Osteoblast (primary cell): Measurements from ENCODE around the gene CIC. TPM values are rescaled to one million over a fixed set of nuclear protein-coding genes. Genes with fewer than 3 reads are reported as not detected.
A peak's percentile ranks its signal among the peaks of the same experiment; 100 is the strongest.

Experiments used
- DNase-seq: peaks from one replicate; pipeline ENCODE4 v3.0.0; 2011; ENCODE audit warnings: low spot score, mixed read lengths; ENCODE audit not compliant: insufficient read length; ENCODE audit errors: missing footprints
- H2AFZ ChIP-seq: 2 replicates; pipeline ENCODE4 v1.6.0; 2011; ENCODE audit warnings: mild to moderate bottlenecking, low read length
- H3K27ac ChIP-seq: 2 replicates; pipeline ENCODE4 v1.5.1; 2011; ENCODE audit warnings: mild to moderate bottlenecking, low read depth, low read length, moderate library complexity
- H3K27me3 ChIP-seq: 2 replicates; pipeline ENCODE4 v1.6.0; 2012; ENCODE audit warnings: mild to moderate bottlenecking, control low read depth, inconsistent platforms, low read length, moderate library complexity; ENCODE audit not compliant: insufficient read depth
- H3K36me3 ChIP-seq: 2 replicates; pipeline ENCODE4 v1.5.1; 2011; ENCODE audit warnings: mild to moderate bottlenecking, low read length, control low read depth, moderate library complexity; ENCODE audit not compliant: insufficient read depth
- H3K4me1 ChIP-seq: 2 replicates; pipeline ENCODE4 v1.5.1; 2011; ENCODE audit warnings: mild to moderate bottlenecking, low read length, control low read depth, moderate library complexity; ENCODE audit not compliant: insufficient read depth
- H3K4me2 ChIP-seq: 2 replicates; pipeline ENCODE4 v1.6.0; 2011; ENCODE audit warnings: mild to moderate bottlenecking, low read length; ENCODE audit not compliant: insufficient read depth
- H3K4me3 ChIP-seq: fragments of 200-600 bp; sonication (generic); 3 replicates; pipeline ENCODE4 v1.5.1; 2012; ENCODE audit warnings: mild to moderate bottlenecking, low read length, inconsistent platforms; ENCODE audit not compliant: insufficient read depth
- H3K79me2 ChIP-seq: 2 replicates; pipeline ENCODE4 v1.6.0; 2012; ENCODE audit warnings: mild to moderate bottlenecking, low read length, control low read depth, inconsistent platforms; ENCODE audit not compliant: insufficient read depth
- H3K9me3 ChIP-seq: 2 replicates; pipeline ENCODE4 v1.5.1; 2011; ENCODE audit warnings: low read depth, low read length, control low read depth
- H4K20me1 ChIP-seq: 2 replicates; pipeline ENCODE4 v1.6.0; 2012; ENCODE audit warnings: mild to moderate bottlenecking, low read length, control low read depth; ENCODE audit not compliant: insufficient read depth
- CTCF ChIP-seq: IDR thresholded peaks from 2 replicates; pipeline ENCODE4 v1.5.1; 2011; ENCODE audit warnings: mild to moderate bottlenecking, low read depth, low read length, moderate library complexity; ENCODE audit errors: extremely low read depth
- total RNA-seq: library from RNA; depleted of rRNA; stranded (reverse); fragments of >200 nt; gene quantifications from 2 replicates; pipeline ENCODE4 v1.2.3, GENCODE V29; 2012

The CIC gene
- total RNA-seq, 1 donor, result 39.1 TPM

DNA sequence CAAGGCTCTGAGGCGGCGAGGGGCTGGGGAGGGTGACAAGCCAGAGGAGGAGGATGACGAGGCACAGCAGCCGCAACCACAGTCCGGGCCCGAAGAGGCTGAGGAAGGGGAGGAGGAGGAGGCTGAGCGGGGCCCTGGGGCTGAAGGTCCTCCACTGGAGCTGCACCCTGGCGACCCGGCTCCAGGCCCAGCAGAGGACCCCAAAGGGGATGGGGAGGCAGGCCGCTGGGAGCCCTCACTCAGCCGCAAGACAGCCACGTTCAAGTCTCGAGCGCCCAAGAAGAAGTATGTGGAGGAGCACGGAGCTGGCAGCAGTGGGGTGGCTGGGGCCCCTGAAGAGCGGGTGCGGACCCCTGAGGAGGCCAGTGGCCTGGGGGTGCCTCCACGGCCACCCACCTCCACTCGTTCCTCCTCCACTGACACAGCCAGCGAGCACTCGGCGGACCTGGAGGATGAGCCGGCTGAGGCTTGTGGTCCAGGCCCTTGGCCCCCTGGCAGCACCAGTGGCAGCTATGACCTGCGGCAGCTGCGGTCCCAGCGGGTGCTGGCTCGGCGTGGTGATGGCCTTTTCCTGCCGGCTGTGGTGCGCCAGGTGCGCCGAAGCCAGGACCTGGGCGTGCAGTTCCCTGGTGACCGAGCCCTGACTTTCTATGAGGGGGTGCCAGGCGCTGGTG is 2.9 kb downstream of the CIC start:
- Histone ChIP-seq H3K27ac (peak overlapping the region; percentile 94), H3K9me3 (no peaks in the 10 kb centered on the region), H4K20me1 (peaks cover 35% of the 10 kb centered on the region), H3K4me2 (no peak overlapping the region), H3K4me3 (no peak overlapping the region), H3K36me3 (peaks cover 33% of the 10 kb centered on the region), H3K4me1 (peaks cover 39% of the 10 kb centered on the region), H2AFZ (no peak overlapping the region), H3K27me3 (no peaks in the 10 kb centered on the region), H3K79me2 (peaks cover 73% of the 10 kb centered on the region)
- no peak for DNase-seq
- TF ChIP-seq CTCF, result no peak

DNA sequence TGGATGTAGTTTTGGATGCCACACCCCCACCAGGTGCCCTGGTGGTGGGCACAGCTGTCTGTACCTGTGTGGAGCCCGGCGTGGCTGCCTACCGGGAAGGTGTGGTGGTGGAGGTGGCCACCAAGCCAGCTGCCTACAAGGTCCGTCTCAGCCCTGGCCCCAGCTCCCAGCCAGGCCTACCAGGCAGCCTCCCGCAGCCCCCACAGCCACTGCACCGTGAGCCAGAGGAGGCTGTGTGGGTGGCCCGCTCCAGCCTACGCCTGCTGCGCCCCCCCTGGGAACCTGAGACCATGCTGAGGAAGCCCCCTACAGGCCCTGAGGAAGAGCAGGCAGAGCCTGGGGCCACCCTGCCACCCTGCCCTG is 3.5 kb downstream of the CIC start:
- H3K4me2 ChIP-seq, result no peak overlapping the region
- peaks cover 38% of the 10 kb centered on the region for H3K4me1 ChIP-seq
- H3K27ac ChIP-seq, result no peak overlapping the region
- no peak overlapping the region for H3K4me3 ChIP-seq
- no peak for TF ChIP-seq CTCF
- peaks cover 77% of the 10 kb centered on the region for H3K79me2 ChIP-seq
- H3K36me3 ChIP-seq, result peaks cover 33% of the 10 kb centered on the region
- H3K27me3 ChIP-seq, result no peaks in the 10 kb centered on the region
- DNase-seq, result no peak
- H3K9me3 ChIP-seq, result no peaks in the 10 kb centered on the region
- H4K20me1 ChIP-seq, result peaks cover 38% of the 10 kb centered on the region
- H2AFZ ChIP-seq, result no peak overlapping the region

GRCh38 chr19:42272989-42273406 is 3.9 kb downstream of the CIC start:
- no peak overlapping the region for H2AFZ ChIP-seq
- TF ChIP-seq CTCF, result no peak
- H3K4me2 ChIP-seq, result no peak overlapping the region
- H3K9me3 ChIP-seq, result no peaks in the 10 kb centered on the region
- H3K27ac ChIP-seq, result no peak overlapping the region
- no peak for DNase-seq
- H3K4me3 ChIP-seq, result no peak overlapping the region
- H3K79me2 ChIP-seq, result peaks cover 82% of the 10 kb centered on the region
- peaks cover 33% of the 10 kb centered on the region for H3K36me3 ChIP-seq
- H4K20me1 ChIP-seq, result peaks cover 43% of the 10 kb centered on the region
- H3K4me1 ChIP-seq, result peaks cover 38% of the 10 kb centered on the region
- no peaks in the 10 kb centered on the region for H3K27me3 ChIP-seq

DNA sequence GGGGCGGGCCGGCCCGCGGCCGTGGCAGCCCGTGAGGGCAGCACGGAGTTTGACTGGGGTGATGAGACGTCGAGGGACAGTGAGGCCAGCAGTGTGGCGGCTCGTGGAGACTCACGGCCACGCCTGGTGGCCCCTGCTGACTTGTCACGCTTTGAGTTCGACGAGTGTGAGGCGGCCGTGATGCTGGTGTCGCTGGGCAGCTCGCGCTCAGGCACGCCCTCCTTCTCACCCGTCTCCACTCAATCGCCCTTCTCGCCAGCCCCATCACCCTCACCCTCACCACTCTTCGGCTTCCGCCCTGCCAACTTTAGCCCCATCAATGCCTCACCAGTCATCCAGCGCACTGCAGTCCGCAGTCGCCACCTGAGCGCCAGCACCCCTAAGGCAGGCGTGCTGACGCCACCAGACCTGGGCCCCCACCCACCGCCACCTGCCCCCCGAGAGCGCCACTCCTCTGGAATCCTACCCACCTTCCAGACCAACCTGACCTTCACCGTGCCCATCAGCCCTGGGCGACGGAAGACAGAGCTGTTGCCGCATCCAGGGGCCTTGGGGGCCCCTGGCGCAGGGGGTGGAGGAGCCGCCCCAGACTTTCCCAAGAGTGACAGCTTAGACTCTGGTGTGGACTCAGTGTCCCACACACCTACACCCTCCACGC is 4.5 kb downstream of the CIC start:
- no peak for DNase-seq
- peaks cover 33% of the 10 kb centered on the region for H3K36me3 ChIP-seq
- H3K4me3 ChIP-seq, result no peak overlapping the region
- no peak overlapping the region for H3K27ac ChIP-seq
- H3K4me1 ChIP-seq, result peaks cover 43% of the 10 kb centered on the region
- H2AFZ ChIP-seq, result no peak overlapping the region
- H4K20me1 ChIP-seq, result peaks cover 48% of the 10 kb centered on the region
- no peaks in the 10 kb centered on the region for H3K27me3 ChIP-seq
- no peaks in the 10 kb centered on the region for H3K9me3 ChIP-seq
- H3K4me2 ChIP-seq, result no peak overlapping the region
- peaks cover 88% of the 10 kb centered on the region for H3K79me2 ChIP-seq
- no peak for TF ChIP-seq CTCF
